Upper lobe of left lung (tissue), 4 donors: ENCODE measurements around the gene ATOX1.

Source experiments
- POLR2A ChIP-seq, 4 donors: fragments of 450-650 bp; IDR thresholded peaks; one replicate each; pipeline ENCODE4 v1.5.1; 2016 to 2017; ENCODE audit warnings: antibody characterized with exemption in 4 of 4, mild to moderate bottlenecking in 2 of 4
- POLR2AphosphoS5 ChIP-seq, 2 donors: sonication (generic); formaldehyde crosslinking; IDR thresholded peaks; one replicate each; pipeline ENCODE4 v1.5.1; 2017; ENCODE audit warnings: antibody characterized with exemption in 2 of 2
- TF ChIP-seq, protein P1 (sequence below), 6 experiments: fragments of 450-650 bp in 4 of 6; fragments of 200-600 bp in 2 of 6; sonication (generic) in 2 of 6; IDR thresholded peaks; one replicate each; pipeline ENCODE4 v1.5.1; 2016 to 2019; ENCODE audit warnings: antibody characterized with exemption in 6 of 6

DNA sequence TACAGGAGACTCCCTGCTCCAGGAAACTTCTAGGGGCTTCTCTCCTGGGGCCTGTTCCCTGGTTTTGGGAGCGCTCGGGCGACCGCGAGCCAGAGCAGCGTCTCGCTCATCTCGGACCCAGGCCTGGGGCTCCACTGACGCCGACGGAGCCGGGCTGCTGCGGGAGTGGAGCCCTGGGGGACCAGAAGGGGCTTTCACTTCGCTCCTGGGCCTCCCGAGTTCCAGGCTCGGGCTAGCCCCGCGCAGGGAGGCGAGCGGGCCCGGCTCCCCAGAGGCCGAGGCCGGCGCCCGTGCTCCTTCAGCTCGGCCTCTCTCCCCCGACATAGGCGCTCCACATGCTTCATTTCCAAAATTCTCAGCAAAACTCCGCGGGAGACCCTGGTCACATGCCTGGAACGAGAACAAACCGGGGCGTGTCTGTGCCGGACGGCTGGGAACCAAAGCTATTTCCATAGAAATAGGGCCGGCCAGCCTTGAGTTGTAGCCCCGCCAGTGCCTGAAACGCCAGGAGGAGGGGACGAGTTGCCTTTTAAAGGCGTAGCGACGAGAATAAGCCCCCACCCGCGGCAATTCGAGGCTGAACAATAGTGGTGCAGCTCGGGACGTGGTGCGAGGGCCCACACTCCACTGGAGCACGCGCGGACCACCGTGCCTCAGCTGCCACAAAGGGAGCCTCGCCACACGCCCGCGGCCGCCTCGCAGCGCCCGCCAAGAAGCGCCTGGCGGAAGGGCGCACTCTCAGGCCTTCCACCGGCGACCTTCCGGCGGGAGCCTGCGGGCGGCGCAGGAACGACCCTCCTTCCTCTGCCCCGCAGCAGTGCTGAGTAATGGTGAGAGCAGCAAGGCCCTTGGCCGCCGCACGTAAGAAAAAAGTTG lies 12.2 kb upstream of the ATOX1 start:
- TF ChIP-seq, protein P1, sequence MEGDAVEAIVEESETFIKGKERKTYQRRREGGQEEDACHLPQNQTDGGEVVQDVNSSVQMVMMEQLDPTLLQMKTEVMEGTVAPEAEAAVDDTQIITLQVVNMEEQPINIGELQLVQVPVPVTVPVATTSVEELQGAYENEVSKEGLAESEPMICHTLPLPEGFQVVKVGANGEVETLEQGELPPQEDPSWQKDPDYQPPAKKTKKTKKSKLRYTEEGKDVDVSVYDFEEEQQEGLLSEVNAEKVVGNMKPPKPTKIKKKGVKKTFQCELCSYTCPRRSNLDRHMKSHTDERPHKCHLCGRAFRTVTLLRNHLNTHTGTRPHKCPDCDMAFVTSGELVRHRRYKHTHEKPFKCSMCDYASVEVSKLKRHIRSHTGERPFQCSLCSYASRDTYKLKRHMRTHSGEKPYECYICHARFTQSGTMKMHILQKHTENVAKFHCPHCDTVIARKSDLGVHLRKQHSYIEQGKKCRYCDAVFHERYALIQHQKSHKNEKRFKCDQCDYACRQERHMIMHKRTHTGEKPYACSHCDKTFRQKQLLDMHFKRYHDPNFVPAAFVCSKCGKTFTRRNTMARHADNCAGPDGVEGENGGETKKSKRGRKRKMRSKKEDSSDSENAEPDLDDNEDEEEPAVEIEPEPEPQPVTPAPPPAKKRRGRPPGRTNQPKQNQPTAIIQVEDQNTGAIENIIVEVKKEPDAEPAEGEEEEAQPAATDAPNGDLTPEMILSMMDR (IDR thresholded peaks at IDR 0.05): peak in 2 of 6 experiments; percentile 10 to 45
- TF ChIP-seq POLR2A (IDR thresholded peaks at IDR 0.05): no peak
- TF ChIP-seq POLR2AphosphoS5 (IDR thresholded peaks at IDR 0.05): no peak
